K562 (cell line): Measurements from ENCODE around the gene OR4X2. TPM values are rescaled to one million over a fixed set of nuclear protein-coding genes. Genes with fewer than 3 reads are reported as not detected.

ENCODE experiments used
- ATAC-seq: fragments of 200-7000 bp; cut with Tn5 transposase; 3 replicates; pipeline ENCODE4 v1.9.1; 2020; ENCODE audit warnings: moderate library complexity
- BruUV-seq: library from RNA; stranded (reverse); fragments of 400-500 nt; replicated peaks from 2 replicates; lab custom pipeline; 2021; lab: Mats Ljungman, UMichigan
- CTCF ChIA-PET: fragments of 300-600 bp; formaldehyde crosslinking; extraction: SDS; loops from one replicate; lab custom pipeline; 2021; ENCODE audit warnings: low intra/inter-chr PET ratio; lab: Yijun Ruan, JAX
- POLR2A ChIA-PET: fragments of 300-600, 350-650 bp; sonication (Branson Sonifier 250); formaldehyde crosslinking; extraction: SDS; loops from one replicate; lab custom pipeline; 2021; ENCODE audit warnings: antibody characterized with exemption, inconsistent platforms; lab: Yijun Ruan, JAX
- DNase-seq, 4 experiments: peaks; one replicate each; pipeline versions ENCODE4 v3.0.0 to v3.0.0-alpha.2; 2011 to 2018; ENCODE audit warnings: low spot score in 3 of 4, mixed read lengths in 3 of 4; ENCODE audit errors: extremely low read depth in 1 of 4
- FAIRE-seq: peaks from 2 replicates; lab custom pipeline; 2011; peaks lifted over from hg19 to GRCh38; lab: Jason Lieb, UNC
- H2AFZ ChIP-seq: 2 replicates; pipeline ENCODE4 v1.6.0; 2011; ENCODE audit warnings: low read depth, low read length, control low read depth, inconsistent platforms
- H3K27ac ChIP-seq: fragments of 200-600 bp; 3 replicates; pipeline ENCODE4 v1.8.0; 2011; ENCODE audit warnings: low read depth, mild to moderate bottlenecking, control low read depth, inconsistent platforms, low read length, moderate library complexity, mixed read lengths; ENCODE audit errors: extremely low read depth
- H3K27me3 ChIP-seq, 2 experiments: fragments of 300-600 bp in 1 of 2; 2 replicates in 1 of 2; 3 replicates in 1 of 2; pipeline versions ENCODE4 v1.6.0 to v1.8.0; 2011; ENCODE audit warnings: inconsistent platforms in 2 of 2, low read length in 2 of 2, mild to moderate bottlenecking in 1 of 2, mixed read lengths in 1 of 2, moderate library complexity in 1 of 2; ENCODE audit not compliant: control insufficient read depth in 2 of 2, insufficient read depth in 2 of 2
- H3K36me3 ChIP-seq: fragments of 300-600 bp; 3 replicates; pipeline ENCODE4 v1.8.0; 2011; ENCODE audit warnings: mild to moderate bottlenecking, low read length, inconsistent platforms; ENCODE audit not compliant: control insufficient read depth, insufficient read depth
- H3K4me1 ChIP-seq, 2 experiments: fragments of 200-600 bp in 1 of 2; replicated peaks in 1 of 2; 2 replicates in 1 of 2; 3 replicates in 1 of 2; pipeline versions ENCODE4 v1.5.1 to v1.8.0; 2011; ENCODE audit warnings: inconsistent platforms in 2 of 2, low read length in 2 of 2, mild to moderate bottlenecking in 1 of 2, mixed read lengths in 1 of 2, moderate library complexity in 1 of 2; ENCODE audit not compliant: control insufficient read depth in 2 of 2, insufficient read depth in 2 of 2
- H3K4me2 ChIP-seq: 2 replicates; pipeline ENCODE4 v1.6.1; 2011; ENCODE audit warnings: low read length, control low read depth, inconsistent platforms, mixed read lengths; ENCODE audit not compliant: insufficient read depth
- H3K4me3 ChIP-seq: fragments of 200-600 bp; sonication (generic), shearing (Covaris generic); 2 replicates; pipeline ENCODE4 v1.5.1; 2016; ENCODE audit warnings: control low read depth, inconsistent platforms
- H3K79me2 ChIP-seq: fragments of 200-600 bp; 3 replicates; pipeline ENCODE4 v1.8.0; 2011; ENCODE audit warnings: low read length, inconsistent platforms; ENCODE audit not compliant: control insufficient read depth, insufficient read depth
- H3K9ac ChIP-seq, 2 experiments: 2 replicates each; pipeline versions ENCODE4 v1.6.0 to v1.6.1; 2011; ENCODE audit warnings: low read depth in 2 of 2, low read length in 2 of 2, control low read depth in 1 of 2, inconsistent platforms in 1 of 2, mild to moderate bottlenecking in 1 of 2, mixed read lengths in 1 of 2; ENCODE audit not compliant: insufficient read depth in 1 of 2
- H3K9me1 ChIP-seq: one replicate; pipeline ENCODE4 v1.6.0; 2011; ENCODE audit warnings: inconsistent platforms, mild to moderate bottlenecking, low read length, moderate library complexity; ENCODE audit not compliant: control insufficient read depth, insufficient read depth
- H3K9me3 ChIP-seq: replicated peaks from 2 replicates; pipeline ENCODE4 v1.5.1; 2011; ENCODE audit warnings: low read depth, low read length, inconsistent platforms; ENCODE audit not compliant: control insufficient read depth, insufficient read depth
- H4K20me1 ChIP-seq: replicated peaks from 2 replicates; pipeline ENCODE4 v1.6.1; 2011; ENCODE audit warnings: low read length, inconsistent platforms, mixed read lengths; ENCODE audit not compliant: control insufficient read depth, insufficient read depth
- ARID2 ChIP-seq: fragments of 450-650 bp; IDR thresholded peaks from 2 replicates; pipeline ENCODE4 v1.6.1; 2017; ENCODE audit warnings: antibody characterized with exemption, mild to moderate bottlenecking
- BDP1 ChIP-seq: IDR thresholded peaks from 3 replicates; pipeline ENCODE4 v1.6.1; 2011; ENCODE audit not compliant: insufficient read length, insufficient read depth
- CGGBP1 ChIP-seq: fragments of 250-450 bp; sonication (Bioruptor Pico); IDR thresholded peaks from 2 replicates; pipeline ENCODE4 v1.9.0; 2021; ENCODE audit warnings: mild to moderate bottlenecking
- CREB1 ChIP-seq, 2 experiments: sonication (generic) in 1 of 2; formaldehyde crosslinking in 1 of 2; IDR thresholded peaks; 2 replicates each; pipeline versions ENCODE4 v1.6.1 to v1.8.0; 2012 to 2022; ENCODE audit warnings: inconsistent platforms in 1 of 2, mild to moderate bottlenecking in 1 of 2, missing genetic modification reagents in 1 of 2, moderate library complexity in 1 of 2
- LARP7 ChIP-seq: fragments of 450-650 bp; IDR thresholded peaks from 2 replicates; pipeline ENCODE4 v1.6.1; 2016
- NCOA1 ChIP-seq: fragments of 450-650 bp; IDR thresholded peaks from 2 replicates; pipeline ENCODE4 v1.6.1; 2016; ENCODE audit warnings: low read depth
- TSHZ1 ChIP-seq: fragments of 250-450 bp; sonication (Bioruptor Pico); IDR thresholded peaks from 2 replicates; pipeline ENCODE4 v1.4.0; 2020; ENCODE audit warnings: mild to moderate bottlenecking, moderate library complexity
- ZMIZ1 ChIP-seq, 2 experiments: fragments of 150-350 bp in 1 of 2; IDR thresholded peaks; 2 replicates each; pipeline ENCODE4 v1.6.1; 2012 to 2016; ENCODE audit warnings: low read depth in 2 of 2, low read length in 2 of 2, mild to moderate bottlenecking in 1 of 2, moderate library complexity in 1 of 2
- WGBS: fragments of 100-300 bp; shearing (Covaris generic); methylation state at CpG from one replicate; pipeline ENCODE4 v1.1.6; 2016; ENCODE audit warnings: low coverage, mixed read lengths; ENCODE audit not compliant: insufficient coverage; ENCODE audit errors: missing lambda C conversion rate; 5-methylcytosine and 5-hydroxymethylcytosine counted together
- in situ Hi-C: fragments of 300-500 bp; cut with MboI; formaldehyde crosslinking; loops from 4 replicates; pipeline ENCODE4 v1.15.0; 2018; ENCODE audit warnings: inconsistent platforms, mixed read lengths
- intact Hi-C: fragments of 100-400 bp; cut with micrococcal nuclease; formaldehyde crosslinking; loops from 2 replicates; pipeline ENCODE4 v1.14.2; 2022
- polyA plus RNA-seq, 8 experiments: library from polyadenylated mRNA; depleted of rRNA in 4 of 8; stranded (reverse) in 5 of 8; unstranded in 3 of 8; fragments of >200 nt; fragmentation: Nextera tagmentation in 2 of 8; fragmentation: Illumina TruSeq in 1 of 8; extraction: Ambion mirVana in 2 of 8; extraction: Trizol in 1 of 8; gene quantifications; 2 replicates each; pipeline versions ENCODE4 v1.2.1 to v1.2.3, GENCODE V29; 2011 to 2014; ENCODE audit warnings: inconsistent platforms in 1 of 8, missing spikeins in 1 of 8
- total RNA-seq, 7 experiments: library from RNA; depleted of rRNA in 6 of 7; stranded (reverse); fragments of >200 nt in 6 of 7; fragmentation: Illumina TruSeq in 2 of 7; extraction: Trizol in 2 of 7; gene quantifications; 2 replicates each; pipeline versions ENCODE4 v1.2.1 to v1.2.3, GENCODE V29; 2011 to 2021; ENCODE audit warnings: low replicate concordance in 1 of 7

The OR4X2 gene
- total and polyA plus RNA-seq, 9 of the 15 experiments (the other 6 are each of a cell fraction or from before 2014, with no cell fraction given): not detected

GRCh38 chr11:48263423-48263911 lies 18.6 kb downstream of the OR4X2 start, which contains the start of gene OR4X1:
Gene OR4X1 (plus strand): TSS chr11:48263861. CDS start chr11:48263861, 0 bp downstream.
- FAIRE-seq (no peak), ATAC-seq (no peak), DNase-seq (no peak)
- H4K20me1 ChIP-seq: no peaks in the 10 kb centered on the region
- H3K27me3 ChIP-seq: no peaks in the 10 kb centered on the region
- H3K4me3 ChIP-seq: no peak within 1 kb of the TSS
- no peaks in the 10 kb centered on the region for H3K9me1 ChIP-seq
- no peak for TF ChIP-seq CGGBP1
- no peak for TF ChIP-seq CREB1 (IDR thresholded peaks at IDR 0.05)
- no peak for TF ChIP-seq CREB1 (CRISPR knock-in tag; IDR thresholded peaks at IDR 0.05)
- TF ChIP-seq ZMIZ1 (IDR thresholded peaks at IDR 0.05; ENCODE audit: low read depth in 2 of 2, low read length in 2 of 2): no peak
- TF ChIP-seq ARID2: no peak
- no peak for TF ChIP-seq BDP1
- TF ChIP-seq TSHZ1 (CRISPR knock-in tag): no peak
- no peak for TF ChIP-seq LARP7
- TF ChIP-seq NCOA1: no peak
- intact Hi-C loops: loop anchor here (10.0 kb wide), 1 partner anchor 61 kb away; the partner anchor contains the start of gene OR4C3
- H3K9me3 ChIP-seq: no peaks in the 10 kb centered on the region
- H2AFZ ChIP-seq: no peak within 1 kb of the TSS
- no peak within 1 kb of the TSS for H3K27ac ChIP-seq
- H3K9ac ChIP-seq: no peak within 1 kb of the TSS
- no peaks in the 10 kb centered on the region for H3K4me1 ChIP-seq
- ChIA-PET POLR2A (no interaction called here), CTCF (no interaction called here)
- in situ Hi-C loops: no loop called here
- 2% methylated on average over 3 of the region's 3 CpGs for WGBS
- H3K36me3 ChIP-seq: no peaks in the 10 kb centered on the region
- no peak within 1 kb of the TSS for H3K4me2 ChIP-seq
- no peaks in the 10 kb centered on the region for H3K79me2 ChIP-seq
- no TSS peak for BruUV-seq
